Vagina (tissue), 2 donors: ENCODE results near the gene ZNF260.

ENCODE experiments used
- POLR2A ChIP-seq, 2 donors: fragments of 450-650 bp; IDR thresholded peaks; one replicate each; pipeline ENCODE4 v1.6.1; 2017; ENCODE audit warnings: antibody characterized with exemption in 2 of 2, mild to moderate bottlenecking in 2 of 2, moderate library complexity in 2 of 2
- POLR2AphosphoS5 ChIP-seq, 2 donors: sonication (generic); formaldehyde crosslinking; IDR thresholded peaks; one replicate each; pipeline ENCODE4 v1.9.0; 2017; ENCODE audit warnings: antibody characterized with exemption in 2 of 2, mild to moderate bottlenecking in 2 of 2, low read depth in 1 of 2; ENCODE audit not compliant: insufficient read depth in 1 of 2
- TF ChIP-seq, protein P1 (sequence below), 3 experiments: fragments of 450-650 bp in 2 of 3; fragments of 200-600 bp in 1 of 3; sonication (generic) in 1 of 3; IDR thresholded peaks; one replicate each; pipeline ENCODE4 v1.5.1; 2017 to 2019; ENCODE audit warnings: antibody characterized with exemption in 3 of 3, mild to moderate bottlenecking in 2 of 3, moderate library complexity in 2 of 3

DNA sequence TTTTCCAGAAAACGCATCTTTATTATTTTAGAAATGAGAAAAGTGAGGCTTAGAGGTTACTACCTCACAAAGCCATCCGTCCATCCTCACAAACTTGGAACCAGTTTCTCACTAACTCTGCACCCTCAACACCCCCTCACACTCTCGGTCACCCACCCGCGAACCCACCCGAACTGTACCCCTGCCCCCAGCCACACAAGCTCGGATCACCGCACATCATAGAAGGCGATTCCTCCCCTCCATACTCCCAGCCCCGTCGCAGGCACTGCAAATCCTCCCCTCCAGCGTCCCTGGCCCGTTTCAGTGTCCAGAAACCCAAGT lies 238 bp downstream of the ZNF260 start:
- TF ChIP-seq, protein P1, sequence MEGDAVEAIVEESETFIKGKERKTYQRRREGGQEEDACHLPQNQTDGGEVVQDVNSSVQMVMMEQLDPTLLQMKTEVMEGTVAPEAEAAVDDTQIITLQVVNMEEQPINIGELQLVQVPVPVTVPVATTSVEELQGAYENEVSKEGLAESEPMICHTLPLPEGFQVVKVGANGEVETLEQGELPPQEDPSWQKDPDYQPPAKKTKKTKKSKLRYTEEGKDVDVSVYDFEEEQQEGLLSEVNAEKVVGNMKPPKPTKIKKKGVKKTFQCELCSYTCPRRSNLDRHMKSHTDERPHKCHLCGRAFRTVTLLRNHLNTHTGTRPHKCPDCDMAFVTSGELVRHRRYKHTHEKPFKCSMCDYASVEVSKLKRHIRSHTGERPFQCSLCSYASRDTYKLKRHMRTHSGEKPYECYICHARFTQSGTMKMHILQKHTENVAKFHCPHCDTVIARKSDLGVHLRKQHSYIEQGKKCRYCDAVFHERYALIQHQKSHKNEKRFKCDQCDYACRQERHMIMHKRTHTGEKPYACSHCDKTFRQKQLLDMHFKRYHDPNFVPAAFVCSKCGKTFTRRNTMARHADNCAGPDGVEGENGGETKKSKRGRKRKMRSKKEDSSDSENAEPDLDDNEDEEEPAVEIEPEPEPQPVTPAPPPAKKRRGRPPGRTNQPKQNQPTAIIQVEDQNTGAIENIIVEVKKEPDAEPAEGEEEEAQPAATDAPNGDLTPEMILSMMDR (IDR thresholded peaks at IDR 0.05): no peak
- TF ChIP-seq POLR2AphosphoS5 (IDR thresholded peaks at IDR 0.05; ENCODE audit: insufficient read depth in 1 of 2, low read depth in 1 of 2) (no peak), POLR2A (IDR thresholded peaks at IDR 0.05) (no peak)
